Omental fat pad (tissue), 4 donors: ENCODE measurements around the gene PMIS2. TPM values are rescaled to one million over a fixed set of nuclear protein-coding genes. Genes with fewer than 3 reads are reported as not detected.
A peak's percentile ranks its signal among the peaks of the same experiment; 100 is the strongest.

ENCODE experiments used
- ATAC-seq: fragments of 150-250 bp; one replicate; pipeline ENCODE4 v1.9.1; 2016; ENCODE audit warnings: mild to moderate bottlenecking, moderate library complexity; ENCODE audit not compliant: low FRiP score
- DNase-seq: peaks from one replicate; pipeline ENCODE4 v3.0.0-alpha.2; 2019; ENCODE audit warnings: low spot score
- total RNA-seq, 4 donors: library from RNA; depleted of rRNA; stranded (reverse); fragments of >200 nt; gene quantifications; one replicate each; pipeline ENCODE4 v1.1.0, GENCODE V29; 2016
- TF ChIP-seq, protein P1 (sequence below), 3 donors: fragments of 450-650 bp; IDR thresholded peaks; one replicate each; pipeline ENCODE4 v1.5.1; 2016 to 2017; ENCODE audit warnings: antibody characterized with exemption in 3 of 3, mild to moderate bottlenecking in 3 of 3, moderate library complexity in 2 of 3

The PMIS2 gene
- total RNA-seq, 4 donors from 2014 or later, result not detected

DNA sequence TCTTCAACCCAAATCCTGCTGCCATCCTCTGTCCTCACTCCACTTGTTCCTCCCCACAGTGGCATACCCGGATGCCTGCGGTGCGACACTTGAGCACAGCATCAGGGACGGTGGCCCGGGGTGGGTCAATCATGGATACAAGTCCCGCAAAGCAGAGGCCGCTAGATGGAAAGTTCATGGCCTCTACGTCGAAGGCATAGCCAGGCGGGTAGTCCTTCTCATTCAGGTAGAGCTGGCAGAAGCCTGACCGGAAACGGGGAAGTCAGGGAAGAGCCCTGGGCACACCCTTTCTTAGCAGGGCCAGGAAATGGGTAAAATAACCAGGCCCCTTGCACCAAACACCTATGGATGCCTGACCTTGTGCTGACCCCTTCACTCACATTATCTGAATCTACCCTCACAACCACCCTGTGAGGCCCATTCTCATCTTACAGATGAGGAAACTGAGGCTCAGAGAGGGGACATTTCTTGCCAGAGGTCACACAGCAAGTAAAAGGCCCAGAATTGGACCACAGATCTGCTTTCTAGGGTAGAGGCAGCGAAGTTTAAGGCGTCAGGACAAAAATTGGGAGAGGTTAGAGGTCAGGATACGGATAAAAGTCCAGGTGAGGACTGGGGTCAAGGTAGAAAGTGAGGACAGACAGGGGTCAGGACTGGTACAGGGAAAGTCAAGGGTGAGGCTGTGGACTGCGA is 29.0 kb upstream of the PMIS2 start:
- DNase-seq, result no peak
- ATAC-seq, result no peak
- TF ChIP-seq, protein P1, sequence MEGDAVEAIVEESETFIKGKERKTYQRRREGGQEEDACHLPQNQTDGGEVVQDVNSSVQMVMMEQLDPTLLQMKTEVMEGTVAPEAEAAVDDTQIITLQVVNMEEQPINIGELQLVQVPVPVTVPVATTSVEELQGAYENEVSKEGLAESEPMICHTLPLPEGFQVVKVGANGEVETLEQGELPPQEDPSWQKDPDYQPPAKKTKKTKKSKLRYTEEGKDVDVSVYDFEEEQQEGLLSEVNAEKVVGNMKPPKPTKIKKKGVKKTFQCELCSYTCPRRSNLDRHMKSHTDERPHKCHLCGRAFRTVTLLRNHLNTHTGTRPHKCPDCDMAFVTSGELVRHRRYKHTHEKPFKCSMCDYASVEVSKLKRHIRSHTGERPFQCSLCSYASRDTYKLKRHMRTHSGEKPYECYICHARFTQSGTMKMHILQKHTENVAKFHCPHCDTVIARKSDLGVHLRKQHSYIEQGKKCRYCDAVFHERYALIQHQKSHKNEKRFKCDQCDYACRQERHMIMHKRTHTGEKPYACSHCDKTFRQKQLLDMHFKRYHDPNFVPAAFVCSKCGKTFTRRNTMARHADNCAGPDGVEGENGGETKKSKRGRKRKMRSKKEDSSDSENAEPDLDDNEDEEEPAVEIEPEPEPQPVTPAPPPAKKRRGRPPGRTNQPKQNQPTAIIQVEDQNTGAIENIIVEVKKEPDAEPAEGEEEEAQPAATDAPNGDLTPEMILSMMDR (IDR thresholded peaks at IDR 0.05), result no peak

DNA sequence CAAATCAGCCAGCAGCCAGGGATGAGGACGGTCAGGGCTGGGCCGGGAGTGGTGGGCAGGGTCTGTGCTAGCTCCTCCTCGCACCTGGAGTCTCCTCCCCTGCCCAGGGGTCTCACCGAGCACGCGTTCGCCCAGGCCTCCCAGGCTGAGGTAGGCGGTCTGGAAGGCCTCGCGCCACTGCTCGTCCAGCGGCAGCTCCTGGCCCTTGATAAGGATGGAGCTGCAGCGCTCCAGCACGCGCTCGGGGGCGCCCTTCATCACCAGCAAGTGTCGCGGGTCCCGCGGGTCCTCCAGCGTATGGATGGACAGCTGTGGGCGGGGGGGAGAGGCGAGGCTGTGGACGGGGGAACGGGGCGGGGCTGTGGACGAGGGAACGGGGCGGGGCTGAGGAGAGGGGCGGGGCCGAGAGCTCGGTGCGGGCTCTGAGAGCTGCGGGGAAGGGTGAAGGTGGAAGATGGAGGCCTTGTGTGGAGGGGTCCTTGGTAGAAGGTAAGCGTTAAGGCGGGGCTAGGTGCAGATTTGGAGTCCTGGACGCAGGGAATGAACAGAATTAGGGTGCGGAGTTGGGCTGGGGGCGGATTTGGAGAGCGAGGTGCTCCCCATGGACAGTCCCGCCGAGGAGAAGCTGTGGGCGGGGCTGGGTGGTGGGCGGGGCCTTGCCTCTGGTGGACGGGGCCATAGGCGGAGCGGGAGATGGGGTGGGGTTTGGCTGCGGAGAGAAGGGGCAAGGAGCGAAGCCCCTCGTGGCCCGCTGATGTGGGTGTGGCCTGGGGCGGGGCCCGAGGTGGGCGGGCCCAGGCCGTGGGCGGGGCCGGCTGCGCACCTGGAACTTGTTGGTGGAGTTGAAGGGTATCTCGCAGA is 28.2 kb upstream of the PMIS2 start:
- peak; percentile 49 for DNase-seq
- TF ChIP-seq, protein P1 (IDR thresholded peaks at IDR 0.05), result no peak
- ATAC-seq, result peak; percentile 74

DNA sequence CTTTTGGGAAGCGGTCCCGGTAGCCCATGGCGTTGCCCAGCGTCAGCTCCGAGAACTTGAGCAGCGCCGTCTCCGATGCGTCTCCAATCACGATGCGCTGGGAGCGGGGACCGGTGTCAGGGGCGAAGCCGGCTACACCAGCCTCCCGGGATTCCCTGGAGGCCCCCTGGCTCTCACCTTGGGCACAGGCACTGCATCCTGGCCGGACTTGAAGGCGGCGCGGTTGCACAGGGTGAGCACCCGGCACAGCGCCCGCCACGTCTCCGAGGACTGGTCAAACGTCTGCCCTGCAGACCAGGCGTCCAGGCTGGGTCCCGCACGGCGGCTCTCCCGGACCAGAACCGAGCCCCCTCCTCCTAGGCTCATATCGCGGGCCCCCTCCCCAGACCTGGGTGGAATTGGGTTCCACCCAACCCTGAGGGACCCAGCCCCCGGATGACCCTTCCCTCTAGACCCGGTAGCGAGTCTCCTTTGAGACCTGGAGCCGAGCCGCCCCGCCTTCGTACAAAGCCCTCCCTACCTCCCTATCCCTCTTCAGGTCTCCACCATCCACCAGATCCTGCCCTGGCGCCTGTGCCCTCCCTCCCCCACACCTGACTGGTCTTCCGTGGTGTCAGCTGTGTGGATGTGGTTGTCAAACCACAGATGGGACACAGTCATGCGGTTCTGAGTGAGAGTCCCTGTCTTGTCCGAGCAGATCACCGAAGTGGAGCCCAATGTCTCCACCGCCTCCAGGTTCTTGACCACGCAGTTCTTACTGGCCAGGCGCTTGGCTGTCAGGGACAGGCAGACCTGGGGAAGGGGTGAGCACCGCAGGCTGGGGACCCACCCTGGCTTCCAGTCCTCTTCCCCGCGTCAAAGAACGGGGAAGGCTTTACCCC is 27.3 kb upstream of the PMIS2 start:
- DNase-seq, result no peak
- ATAC-seq, result no peak
- TF ChIP-seq, protein P1 (IDR thresholded peaks at IDR 0.05), result no peak

DNA sequence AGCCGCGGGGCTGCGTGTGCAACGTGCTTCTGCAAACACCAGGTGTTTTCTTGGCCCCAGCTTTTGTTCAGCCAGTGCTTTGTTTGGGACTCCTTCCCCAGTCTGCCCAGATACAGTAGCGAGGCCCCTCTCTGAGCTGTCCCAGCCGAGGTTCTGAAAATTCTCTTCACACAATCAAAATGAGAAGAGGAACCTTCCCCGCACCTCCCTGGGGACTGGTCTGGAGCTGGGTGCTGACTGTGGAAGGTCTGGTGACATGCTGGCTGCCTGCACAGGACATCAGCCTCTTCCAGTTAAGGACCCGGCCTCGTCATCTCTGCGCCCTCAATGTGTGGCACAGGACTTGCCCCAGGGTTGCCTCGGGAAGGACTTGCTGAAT is 26.7 kb upstream of the PMIS2 start:
- ATAC-seq, result no peak
- no peak for DNase-seq
- TF ChIP-seq, protein P1 (IDR thresholded peaks at IDR 0.05), result no peak

DNA sequence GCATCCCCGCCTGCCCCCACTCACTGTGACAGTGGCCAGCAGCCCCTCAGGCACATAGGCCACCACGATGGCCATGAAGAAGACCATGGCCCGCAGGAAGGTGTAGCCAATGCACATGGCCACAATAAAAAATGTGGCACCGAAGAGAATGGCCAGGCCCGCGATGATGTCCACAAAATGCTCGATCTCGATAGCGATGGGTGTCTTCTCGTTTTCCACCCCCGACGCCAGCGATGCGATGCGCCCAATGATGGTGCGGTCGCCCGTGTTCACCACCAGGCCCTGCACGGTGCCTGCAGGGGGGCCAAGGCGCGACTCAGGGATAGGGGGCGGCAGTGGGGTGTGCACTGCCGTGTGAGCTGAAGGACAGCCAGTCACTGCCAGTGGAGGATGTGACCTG is 26.2 kb upstream of the PMIS2 start:
- DNase-seq, result no peak
- TF ChIP-seq, protein P1 (IDR thresholded peaks at IDR 0.05), result no peak
- no peak for ATAC-seq

DNA sequence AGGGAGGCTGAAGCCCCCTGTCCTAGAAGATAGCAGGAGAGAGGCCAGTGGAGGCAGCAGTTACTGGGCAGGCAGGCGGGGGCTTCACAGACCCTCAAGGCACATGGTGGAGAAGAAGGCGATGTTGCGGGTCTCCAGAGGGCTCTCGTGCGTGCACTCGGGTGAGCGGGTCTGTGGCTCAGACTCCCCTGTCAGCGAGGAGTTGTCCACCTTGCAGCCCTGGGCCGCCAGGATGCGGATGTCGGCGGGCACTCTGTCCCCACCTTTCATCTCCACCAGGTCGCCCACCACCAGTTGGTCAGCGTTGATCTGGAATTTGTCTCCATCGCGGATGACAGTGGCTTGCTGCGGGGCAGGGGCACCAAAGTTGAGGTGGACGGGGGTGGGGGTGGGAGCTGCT is 25.7 kb upstream of the PMIS2 start:
- TF ChIP-seq, protein P1 (IDR thresholded peaks at IDR 0.05), result no peak
- no peak for ATAC-seq
- DNase-seq, result no peak
